GM18873 (cell line): Measurements from ENCODE around the gene RASAL2.
"Not testable (repeated sequence)": the region's sequence is repeated elsewhere in the genome, so short reads cannot be mapped to it uniquely, and the experiment has no call there.

Source experiments
- ATAC-seq: cut with Tn5 transposase; IDR thresholded peaks from one replicate; pipeline ENCODE4 v1.9.1; 2021; ENCODE audit warnings: mild to moderate bottlenecking, moderate library complexity, moderate number of reproducible peaks; ENCODE audit not compliant: unreplicated experiment, low FRiP score

Gene RASAL2

DNA sequence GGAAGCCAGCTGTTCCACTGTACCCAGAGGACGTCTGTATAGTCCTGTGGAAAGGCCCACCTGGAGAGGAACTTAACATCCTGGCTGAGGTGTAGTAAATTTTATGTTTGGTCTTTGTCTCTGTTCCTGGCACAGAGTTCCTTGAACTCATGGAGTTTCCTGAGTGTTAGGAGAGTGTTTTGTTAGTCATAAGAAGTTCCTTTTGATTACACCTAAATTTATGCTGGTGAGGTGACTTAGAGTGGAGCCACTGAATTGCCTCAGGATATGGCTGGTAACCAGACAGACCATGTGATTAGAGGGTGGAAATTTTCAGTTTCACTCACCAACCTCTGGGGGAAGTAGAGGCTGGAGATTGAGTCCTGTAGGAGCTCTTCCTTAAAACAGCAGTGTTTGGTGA is 57.9 kb downstream of the RASAL2 start:
- ATAC-seq = no peak

DNA sequence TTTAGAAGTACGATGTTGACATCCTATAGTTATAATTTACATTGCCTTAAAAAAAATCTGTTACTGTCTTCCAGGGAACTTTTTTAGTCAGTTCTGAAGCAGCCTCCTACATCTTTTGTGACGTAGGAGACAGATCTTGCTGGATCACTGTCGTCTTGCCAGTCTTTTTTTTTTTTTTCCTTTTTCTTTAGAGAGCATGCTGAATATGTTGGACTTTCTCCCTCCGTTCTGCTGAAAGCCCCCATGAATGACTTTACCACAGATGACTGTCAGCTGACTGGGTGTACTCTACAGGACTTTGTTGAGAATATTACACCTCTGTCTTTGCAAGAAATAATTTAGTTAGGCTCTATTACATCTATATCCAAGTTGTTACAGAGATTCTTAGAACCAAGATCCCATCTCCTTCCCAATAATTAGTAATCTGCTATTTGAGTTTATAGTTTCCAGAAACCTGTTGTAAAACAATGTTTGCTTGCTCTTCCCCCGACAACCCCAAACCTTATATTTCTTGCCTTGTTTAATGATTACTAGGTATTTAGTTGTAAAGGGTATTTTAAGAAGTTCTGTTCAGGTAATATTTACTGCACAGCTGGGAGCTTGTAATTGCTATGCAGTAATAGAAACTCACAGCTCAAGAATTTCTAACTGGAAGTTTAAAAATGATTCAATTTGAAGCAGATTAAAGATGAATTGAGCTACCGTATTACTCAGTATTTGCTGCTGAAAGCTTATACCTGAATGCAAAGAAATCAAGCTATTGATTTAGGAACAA is 61.8 kb downstream of the RASAL2 start:
- no peak for ATAC-seq

DNA sequence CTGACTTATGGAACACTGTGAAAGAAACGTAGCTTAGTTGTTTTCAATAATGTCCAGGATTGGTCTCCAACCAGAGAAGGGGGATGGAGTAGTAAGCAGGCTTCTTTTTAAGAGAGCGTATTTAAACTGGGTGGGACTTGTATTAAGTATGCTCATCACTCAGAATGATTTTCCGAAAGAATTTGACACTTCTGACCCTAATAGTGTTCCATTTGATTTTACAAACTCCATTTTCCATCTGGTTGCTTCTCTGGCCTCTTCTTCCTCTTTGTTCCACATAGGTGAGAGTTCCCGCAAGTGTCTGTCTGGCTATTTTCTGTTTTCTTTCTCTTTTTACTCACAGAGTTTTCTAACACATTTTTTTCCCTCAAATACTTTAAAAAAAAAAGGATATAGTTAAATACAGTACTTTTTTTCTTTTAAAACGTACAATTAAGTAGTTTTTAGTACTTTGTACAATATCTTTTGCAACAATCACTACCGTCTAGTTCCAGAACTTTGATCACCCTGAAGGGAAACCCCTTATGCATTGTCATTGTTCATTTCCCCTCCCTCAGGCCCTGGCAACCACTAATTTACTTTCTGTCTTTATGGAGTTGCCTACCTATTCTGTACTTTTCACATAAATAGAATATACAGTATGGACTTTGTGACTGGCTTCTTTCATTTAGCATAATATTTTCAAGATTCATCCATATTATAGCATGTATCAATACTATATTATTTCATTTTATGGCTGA is 67.0 kb downstream of the RASAL2 start:
- ATAC-seq = no peak

DNA sequence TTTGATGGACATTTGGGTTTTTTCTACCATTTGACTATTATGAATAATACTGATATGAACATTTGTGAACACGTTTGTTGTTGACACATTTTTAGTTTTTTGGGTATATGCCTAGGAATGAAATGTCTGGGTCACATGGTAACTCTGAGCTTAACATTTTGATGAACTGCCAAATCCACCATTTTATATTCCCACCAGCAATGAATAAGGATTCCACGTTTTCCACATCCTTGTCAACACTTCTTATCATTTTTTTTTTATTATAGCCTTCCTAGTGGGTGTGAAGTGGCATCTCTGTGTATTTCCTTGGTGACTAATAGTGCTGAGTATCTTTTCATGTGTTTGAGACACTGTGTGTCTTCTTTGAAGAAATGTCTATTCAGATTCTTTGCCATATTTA is 67.6 kb downstream of the RASAL2 start:
- ATAC-seq = no peak

DNA sequence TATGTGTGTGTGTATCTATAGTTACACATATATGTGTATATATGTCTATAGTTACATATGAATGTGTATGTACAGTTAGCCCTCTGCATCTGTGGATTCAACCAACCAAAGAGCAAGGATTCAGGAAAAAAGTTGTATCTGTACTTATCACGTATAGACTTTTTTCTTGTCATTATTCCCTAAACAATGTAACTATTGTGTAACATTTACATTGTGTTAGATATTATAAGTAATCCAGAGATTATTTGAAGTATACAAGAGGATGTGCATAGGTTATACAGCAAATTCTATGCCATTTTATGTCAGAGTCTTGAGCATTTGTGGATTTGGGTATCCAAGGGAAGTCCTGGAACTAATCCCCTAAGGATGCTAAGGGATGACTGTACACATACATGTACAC is 71.3 kb downstream of the RASAL2 start:
- ATAC-seq = no peak

DNA sequence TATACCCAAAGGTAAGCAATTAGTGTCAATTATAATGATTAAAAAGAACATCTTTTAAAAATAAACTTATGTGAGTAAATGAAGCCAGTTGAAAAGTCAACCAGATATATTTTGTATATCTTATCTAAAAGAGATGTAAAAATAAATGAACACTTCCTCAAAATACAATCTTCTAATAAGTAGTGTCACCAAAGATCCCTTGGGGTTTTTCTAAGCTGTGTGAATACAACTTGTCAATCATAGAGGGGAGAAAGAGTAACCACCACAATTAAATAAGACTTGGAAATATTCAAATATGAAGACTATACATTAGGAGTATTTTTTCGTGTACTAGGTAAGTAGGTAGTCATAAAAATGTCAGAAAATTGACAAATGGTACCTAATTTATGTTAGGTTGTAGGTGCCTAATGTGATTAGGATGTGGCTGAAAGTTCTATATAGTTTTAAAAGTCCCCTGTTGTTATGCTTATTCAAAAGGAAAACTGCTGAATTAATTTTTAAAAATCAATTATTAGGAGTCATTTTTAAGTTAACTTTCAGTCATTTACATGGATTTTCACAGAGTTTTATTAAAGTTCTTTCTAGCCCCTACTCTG is 72.6 kb downstream of the RASAL2 start:
- ATAC-seq = no peak

DNA sequence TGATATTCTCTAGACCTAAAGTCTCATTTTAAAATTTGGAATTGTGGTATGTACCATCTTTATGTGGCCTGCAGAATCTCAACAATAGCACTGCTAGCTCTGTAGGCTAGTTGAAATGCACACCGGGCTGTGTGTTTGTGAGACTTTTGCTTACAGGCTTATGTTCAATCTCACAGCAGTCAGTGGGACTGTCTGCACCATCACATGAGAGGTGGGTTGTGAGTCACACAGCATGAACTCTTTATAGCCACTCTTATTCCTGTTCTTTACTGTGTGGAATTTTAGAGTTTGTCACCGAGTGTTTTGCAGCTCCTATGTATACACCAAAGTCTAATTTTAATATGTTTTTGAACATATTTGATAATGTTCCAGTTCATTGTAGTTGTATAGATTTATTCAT is 74.6 kb downstream of the RASAL2 start:
- no peak for ATAC-seq

DNA sequence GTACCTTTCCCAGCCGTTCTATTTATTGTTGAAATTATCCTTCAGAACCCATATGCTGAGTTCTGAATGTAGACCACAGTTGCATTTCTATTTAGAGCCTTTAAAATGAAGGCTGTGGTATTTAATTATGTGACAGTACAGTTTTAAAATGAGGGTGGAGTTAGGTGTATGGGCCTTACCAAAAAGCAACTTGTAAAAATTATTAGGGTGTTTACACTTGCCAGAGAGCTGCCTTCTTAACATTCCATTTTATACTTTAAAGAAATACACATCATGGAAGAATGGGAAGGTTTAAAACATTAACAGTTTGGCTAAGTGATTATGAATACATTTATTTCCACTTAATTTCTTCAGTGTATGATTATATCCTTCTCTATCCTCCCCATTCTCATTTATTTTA is 75.7 kb downstream of the RASAL2 start:
- no peak for ATAC-seq

DNA sequence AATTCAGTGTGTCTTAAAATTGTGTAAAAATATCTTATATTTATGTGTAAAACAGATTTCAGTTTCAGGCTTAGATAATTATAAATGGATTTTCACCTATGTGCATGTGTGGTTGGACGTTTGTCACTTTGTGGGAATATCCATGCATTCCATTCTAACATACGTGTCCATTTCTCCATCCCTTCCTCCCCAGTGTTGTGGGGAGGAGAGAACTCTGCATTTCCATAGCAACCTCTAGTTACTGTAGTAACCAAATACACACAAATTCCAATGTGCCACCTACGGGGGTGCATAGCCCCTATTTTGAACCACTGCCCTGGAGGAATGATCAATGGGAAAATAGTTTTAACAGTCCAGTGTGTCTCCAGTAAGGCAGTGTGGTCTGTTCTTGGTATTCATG is 79.0 kb downstream of the RASAL2 start:
- no peak for ATAC-seq

DNA sequence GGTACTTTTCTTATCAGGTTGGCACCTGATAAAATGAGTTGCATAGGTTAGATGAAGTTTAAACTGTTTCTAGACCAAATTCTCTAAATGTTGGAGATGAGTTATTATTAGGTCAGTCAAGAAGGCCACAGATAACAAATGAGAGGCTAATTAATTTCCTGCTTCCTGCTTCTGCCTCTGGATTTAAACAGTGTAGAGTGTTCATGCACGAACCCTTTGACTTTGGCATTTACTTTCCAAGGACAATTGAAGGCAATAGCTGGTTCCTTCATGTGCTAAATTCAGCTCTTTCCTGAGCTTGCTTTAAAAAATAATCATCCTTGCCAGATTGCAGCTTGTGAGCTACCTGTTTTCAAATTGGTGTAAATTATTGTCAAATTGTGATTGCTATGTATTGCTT is 80.6 kb downstream of the RASAL2 start:
- ATAC-seq = no peak

DNA sequence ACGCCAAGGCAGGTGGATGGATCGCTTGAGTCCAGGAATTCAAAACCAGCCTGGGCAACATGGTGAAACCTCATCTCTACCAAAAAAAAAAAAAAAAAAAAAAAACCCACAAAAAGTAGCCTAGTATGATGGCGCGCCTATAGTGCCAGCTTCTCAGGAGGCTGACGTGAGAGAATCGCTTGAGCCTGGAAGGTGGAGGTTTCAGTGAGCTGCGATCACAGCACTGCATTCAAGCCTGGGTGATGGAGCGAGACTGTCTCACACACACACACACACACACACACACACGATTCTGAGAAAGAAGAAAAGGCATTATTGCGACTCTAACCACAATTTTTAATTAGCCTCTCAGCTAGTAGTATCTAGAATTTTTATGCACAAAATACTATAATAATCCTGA is 86.5 kb downstream of the RASAL2 start:
- no peak for ATAC-seq

DNA sequence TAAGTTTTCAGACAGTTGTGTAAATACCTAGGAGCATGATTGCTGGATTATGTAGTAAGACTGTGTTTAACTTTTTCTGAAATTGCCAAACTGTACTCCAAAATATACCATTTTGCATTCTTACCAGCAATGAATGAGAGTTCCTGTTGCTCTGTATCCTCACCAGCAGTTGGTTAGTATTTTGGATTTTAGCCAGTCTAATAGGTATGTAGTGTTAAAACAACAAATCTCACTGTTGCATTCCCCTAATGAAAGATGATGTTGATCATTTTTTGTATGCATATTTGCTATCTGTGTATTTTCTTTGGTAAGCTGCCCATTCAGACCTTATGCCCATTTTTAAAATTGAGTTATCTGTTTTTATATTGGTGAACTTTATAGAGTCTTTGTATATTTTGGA is 89.9 kb downstream of the RASAL2 start:
- ATAC-seq = no peak

DNA sequence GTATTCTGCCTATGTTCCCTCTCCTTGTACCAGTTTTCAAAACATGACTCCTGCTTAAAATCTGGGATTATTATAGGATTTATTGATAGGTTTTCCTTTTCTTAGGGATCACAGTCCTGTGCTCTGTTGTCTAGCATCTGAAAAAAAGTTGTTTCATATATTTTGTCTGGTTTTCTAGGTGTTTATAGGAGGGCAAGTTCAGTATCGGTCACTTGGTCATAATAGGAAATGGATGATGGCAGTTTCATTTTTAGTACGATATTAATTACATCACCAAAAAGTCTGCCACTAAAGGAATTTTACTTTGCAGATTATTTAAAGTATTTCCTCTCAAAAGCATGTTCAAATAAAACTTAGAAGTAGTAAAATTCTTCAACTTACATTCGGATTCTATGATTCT is 94.4 kb downstream of the RASAL2 start:
- ATAC-seq = no peak

DNA sequence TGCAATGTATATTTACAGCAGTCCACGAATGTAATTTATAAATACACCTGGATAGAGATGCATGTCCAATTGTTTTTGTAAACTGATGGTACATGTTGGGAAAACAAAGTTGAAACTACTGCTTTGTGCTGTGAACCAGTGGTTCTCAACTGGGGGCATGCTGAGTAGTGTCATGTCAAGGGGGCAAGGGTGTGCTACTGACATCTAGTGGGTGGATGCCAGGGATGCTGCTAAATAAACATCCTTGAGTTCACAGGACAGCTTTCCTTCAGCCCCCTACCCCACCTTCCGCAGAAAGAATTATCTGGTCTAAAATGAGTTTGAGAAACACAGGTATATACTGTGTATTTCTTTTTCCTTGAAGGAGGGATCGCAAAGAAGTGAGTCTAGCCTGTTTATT is 95.9 kb downstream of the RASAL2 start:
- no peak for ATAC-seq

DNA sequence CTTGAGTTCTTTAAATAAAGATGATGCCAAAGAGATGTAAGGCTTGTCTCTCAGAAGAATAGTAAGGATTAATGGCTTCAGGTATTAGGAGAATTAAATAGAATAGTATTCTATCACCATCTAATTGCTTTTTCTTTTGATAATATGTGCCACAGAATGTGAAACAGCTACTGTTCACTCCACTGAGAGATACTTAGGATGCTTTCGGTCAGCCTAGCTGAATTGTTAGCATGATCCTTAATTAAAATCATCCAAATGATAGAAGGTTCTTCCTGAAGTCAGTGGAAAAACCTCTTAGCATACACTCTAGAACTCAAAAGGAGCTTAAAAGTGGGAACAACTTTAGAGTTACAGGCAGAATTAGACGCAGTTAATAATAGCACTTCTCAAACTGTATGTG is 97.0 kb downstream of the RASAL2 start:
- no peak for ATAC-seq

DNA sequence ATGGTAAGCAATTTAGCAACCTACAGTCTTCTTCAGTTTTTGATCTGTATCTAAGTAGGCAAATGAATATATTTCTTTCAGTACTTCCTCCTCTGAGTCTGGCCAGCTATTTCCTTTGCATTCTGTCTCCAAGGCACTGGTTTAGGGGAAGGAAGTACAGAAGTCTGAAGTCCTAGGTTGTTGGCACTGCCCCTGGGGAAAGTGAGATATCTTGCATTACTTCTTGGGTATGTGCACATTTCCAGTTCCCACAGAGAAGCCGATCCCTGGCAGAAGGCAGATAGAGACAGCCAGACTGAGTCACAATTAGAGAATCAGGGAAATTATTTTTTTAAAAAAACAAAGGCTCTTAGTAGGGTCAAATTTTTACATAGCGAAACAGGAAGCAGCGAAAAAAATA is 98.8 kb downstream of the RASAL2 start:
- ATAC-seq = no peak

DNA sequence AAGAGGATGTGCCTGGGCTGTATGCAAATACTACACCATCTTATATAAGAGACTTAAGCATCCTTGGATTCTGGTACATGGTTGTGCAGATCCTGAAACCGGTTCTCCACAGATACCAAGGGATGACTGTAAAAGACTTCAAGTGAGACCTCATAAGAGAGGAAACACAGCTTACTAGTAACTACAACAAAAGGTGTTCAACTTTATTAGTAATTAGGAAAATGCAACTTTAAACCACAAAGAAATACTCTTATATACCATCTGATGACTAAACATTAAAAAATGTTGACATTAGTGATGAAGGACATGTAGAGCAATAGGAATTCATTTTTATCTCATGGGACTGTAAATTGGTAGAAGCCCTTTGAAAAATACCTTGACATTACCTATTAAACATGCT is 102.7 kb downstream of the RASAL2 start:
- no peak for ATAC-seq

DNA sequence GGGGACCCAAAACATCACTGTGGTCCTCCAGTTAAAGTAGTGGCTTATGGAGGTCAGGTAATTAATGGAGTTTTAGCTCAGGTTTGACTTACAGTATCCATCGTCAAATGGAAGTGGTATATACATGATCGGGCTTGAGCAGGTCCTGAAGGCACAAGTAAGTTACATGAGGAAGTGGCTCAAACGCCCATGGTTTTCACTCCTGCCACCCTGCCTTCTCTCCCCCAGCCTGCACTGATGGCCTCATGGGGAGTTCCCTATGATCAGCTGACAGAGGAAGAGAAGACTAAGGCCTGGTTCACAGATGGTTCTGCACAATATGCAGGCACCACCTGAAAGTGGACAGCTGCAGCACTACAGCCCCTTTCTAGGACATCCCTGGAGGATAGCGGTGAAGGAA is 108.2 kb downstream of the RASAL2 start:
- ATAC-seq = not testable (repeated sequence)

DNA sequence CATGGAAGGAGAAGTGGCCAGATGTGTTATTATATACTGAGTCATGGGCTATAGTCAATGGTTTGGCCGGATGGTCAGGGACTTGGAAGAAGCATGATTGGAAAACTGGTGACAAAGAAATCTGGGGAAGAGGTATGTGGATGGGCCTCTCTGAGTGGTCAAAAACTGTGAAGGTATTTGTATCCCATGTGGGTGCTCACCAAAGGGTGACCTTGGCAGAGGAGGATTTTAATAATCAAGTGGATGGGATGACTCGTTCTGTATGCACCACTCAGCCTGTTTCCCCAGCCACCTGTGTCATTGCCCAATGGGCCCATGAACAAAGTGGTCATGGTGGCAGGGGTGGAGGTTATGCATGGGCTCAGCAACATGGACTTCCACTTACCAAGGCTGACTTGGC is 108.6 kb downstream of the RASAL2 start:
- ATAC-seq = not testable (repeated sequence)

DNA sequence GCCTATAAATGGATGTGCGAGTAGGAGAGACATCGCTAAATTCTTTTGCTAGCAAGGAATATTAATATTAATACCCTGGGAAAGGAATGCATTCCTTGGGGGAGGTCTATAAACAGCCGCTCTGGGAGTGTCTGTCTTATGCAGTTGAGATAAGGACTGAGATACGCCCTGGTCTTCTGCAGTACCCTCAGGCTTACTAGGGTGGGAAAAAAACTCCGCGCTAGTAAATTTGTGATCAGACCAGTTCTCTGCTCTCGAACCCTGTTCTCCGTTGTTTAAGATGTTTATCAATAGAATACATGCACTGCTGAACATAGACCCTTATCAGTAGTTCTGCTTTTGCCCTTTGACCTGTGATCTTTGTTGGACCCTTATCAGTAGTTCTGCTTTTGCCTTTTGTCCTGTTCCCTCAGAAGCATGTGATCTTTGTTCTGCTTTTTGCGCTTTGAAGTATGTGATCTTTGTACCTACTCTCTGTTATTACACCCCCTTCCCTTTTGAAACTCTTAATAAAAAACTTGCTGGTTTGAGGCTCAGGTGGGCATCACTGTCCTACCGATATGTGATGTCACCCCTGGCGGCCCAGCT is 114.5 kb downstream of the RASAL2 start:
- ATAC-seq = not testable (repeated sequence)

DNA sequence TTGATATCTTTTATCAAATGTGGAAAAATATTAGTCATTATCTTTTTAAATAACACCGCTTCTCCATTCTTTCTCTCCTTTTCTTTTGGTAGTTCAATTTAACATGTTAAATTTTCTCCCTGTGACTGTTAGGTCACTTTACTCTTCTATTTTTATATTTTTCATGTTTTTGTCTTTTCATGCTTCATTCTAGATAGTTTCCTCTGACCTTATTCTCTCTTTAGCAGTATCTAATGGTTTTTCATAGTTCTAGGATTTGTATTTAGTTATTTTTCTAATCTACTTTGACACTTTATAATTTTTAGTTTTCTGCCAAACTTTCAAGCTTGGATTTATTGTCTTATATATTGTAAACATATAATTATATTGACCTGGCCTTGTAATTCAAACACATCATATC is 116.0 kb downstream of the RASAL2 start:
- ATAC-seq = no peak
